Activated CD4-positive, alpha-beta T cell treated with anti-CD3 and anti-CD28 coated beads for 36 hours (primary cell): Measurements from ENCODE around the gene OR2L13. TPM values are rescaled to one million over a fixed set of nuclear protein-coding genes. Genes with fewer than 3 reads are reported as not detected.

ENCODE experiments used
- ATAC-seq: fragments of 200-7000 bp; cut with Tn5 transposase; one replicate; pipeline ENCODE4 v1.10.0; 2021; ENCODE audit warnings: mild to moderate bottlenecking, moderate library complexity
- CTCF ChIA-PET: fragments of 350-600 bp; sonication (Branson Sonifier 250); formaldehyde crosslinking; loops from one replicate; lab custom pipeline; 2021; ENCODE audit warnings: antibody characterized with exemption; lab: Charles Lee
- POLR2A ChIA-PET: fragments of 350-600 bp; sonication (Branson Sonifier 250); formaldehyde crosslinking; loops from one replicate; lab custom pipeline; 2021; ENCODE audit warnings: antibody characterized with exemption, inconsistent platforms; lab: Charles Lee
- DNase-seq: peaks from one replicate; pipeline ENCODE4 v3.0.0-alpha.2; 2020
- H3K27ac Mint-ChIP-seq: one replicate; pipeline ENCODE4 v1.8.0; 2021; ENCODE audit warnings: mixed read lengths
- H3K27me3 Mint-ChIP-seq: one replicate; pipeline ENCODE4 v1.8.0; 2021; ENCODE audit warnings: mixed read lengths
- H3K36me3 Mint-ChIP-seq: one replicate; pipeline ENCODE4 v1.8.0; 2021; ENCODE audit warnings: low read depth, mixed read lengths
- H3K4me1 Mint-ChIP-seq: one replicate; pipeline ENCODE4 v1.8.0; 2021; ENCODE audit warnings: mixed read lengths
- H3K4me3 Mint-ChIP-seq: one replicate; pipeline ENCODE4 v1.8.0; 2021; ENCODE audit warnings: mild to moderate bottlenecking, moderate library complexity, mixed read lengths
- H3K9me3 Mint-ChIP-seq: one replicate; pipeline ENCODE4 v1.8.0; 2021; ENCODE audit warnings: low read depth, mixed read lengths
- intact Hi-C, 2 experiments: fragments of 100-400 bp; cut with DNase I in 1 of 2; cut with micrococcal nuclease in 1 of 2; formaldehyde crosslinking; loops; one replicate each; pipeline versions ENCODE4 v1.14.2 to v1.15.1; 2022 to 2024; cut with DNase I, micrococcal nuclease
- total RNA-seq, 2 experiments: library from RNA; stranded (reverse); gene quantifications; one replicate each; pipeline ENCODE4 v1.2.3, GENCODE V29; 2021

Gene OR2L13
- total RNA-seq, 2 experiments from 2014 or later = not detected

DNA sequence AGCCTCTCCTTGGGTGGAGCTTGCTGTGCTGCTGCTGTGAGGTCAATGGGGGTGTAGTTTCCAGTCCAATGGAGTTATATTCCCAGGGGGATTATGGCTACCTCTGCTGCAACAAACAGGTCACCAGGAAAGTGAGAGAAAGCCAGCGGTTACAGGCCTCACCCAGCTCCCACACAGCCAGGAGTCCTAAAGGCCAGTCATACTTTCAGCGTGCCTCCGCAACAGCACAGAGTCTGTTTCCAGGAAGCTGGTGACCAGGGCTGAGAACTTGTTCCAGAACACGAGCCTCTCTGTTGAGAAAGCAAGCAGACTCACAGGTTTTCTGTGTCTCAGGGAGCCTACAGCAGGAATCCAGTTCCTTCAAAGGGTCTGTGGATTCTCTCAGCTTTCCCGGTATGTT is 32.7 kb downstream of the OR2L13 start:
- no peak for DNase-seq
- Mint-ChIP-seq H3K4me3 (no peak overlapping the region), H3K9me3 (peaks cover 11% of the 10 kb centered on the region), H3K4me1 (no peaks in the 10 kb centered on the region), H3K27me3 (no peaks in the 10 kb centered on the region), H3K36me3 (no peaks in the 10 kb centered on the region), H3K27ac (no peak overlapping the region)
- ChIA-PET POLR2A (no interaction called here), CTCF (no interaction called here)
- intact Hi-C loops = no loop called here
- ATAC-seq = no peak

- peaks cover 7% of the 10 kb centered on the region for H3K9me3 Mint-ChIP-seq
- H3K27ac Mint-ChIP-seq = no peak overlapping the region
- intact Hi-C loops = no loop called here
- H3K4me1 Mint-ChIP-seq = no peaks in the 10 kb centered on the region
- ChIA-PET CTCF (interaction anchor here (0.6 kb wide), 1 partner anchor 456 kb away, joined by 5 read pairs; no protein-coding TSS in a partner anchor), POLR2A (no interaction called here)
- DNase-seq (no peak), ATAC-seq (no peak)
- no peaks in the 10 kb centered on the region for H3K36me3 Mint-ChIP-seq
- no peak overlapping the region for H3K4me3 Mint-ChIP-seq
- H3K27me3 Mint-ChIP-seq = no peaks in the 10 kb centered on the region
These were observed 41.8 kb downstream of the OR2L13 start for GRCh38 chr1:248136811-248137210.

GRCh38 chr1:248140846-248141245 is 45.9 kb downstream of the OR2L13 start:
- Mint-ChIP-seq H3K27ac (no peak overlapping the region), H3K4me3 (no peak overlapping the region), H3K36me3 (no peaks in the 10 kb centered on the region), H3K4me1 (no peaks in the 10 kb centered on the region), H3K27me3 (no peaks in the 10 kb centered on the region), H3K9me3 (peaks cover 3% of the 10 kb centered on the region)
- ChIA-PET POLR2A (no interaction called here), CTCF (no interaction called here)
- ATAC-seq (no peak), DNase-seq (no peak)
- intact Hi-C loops = no loop called here

DNA sequence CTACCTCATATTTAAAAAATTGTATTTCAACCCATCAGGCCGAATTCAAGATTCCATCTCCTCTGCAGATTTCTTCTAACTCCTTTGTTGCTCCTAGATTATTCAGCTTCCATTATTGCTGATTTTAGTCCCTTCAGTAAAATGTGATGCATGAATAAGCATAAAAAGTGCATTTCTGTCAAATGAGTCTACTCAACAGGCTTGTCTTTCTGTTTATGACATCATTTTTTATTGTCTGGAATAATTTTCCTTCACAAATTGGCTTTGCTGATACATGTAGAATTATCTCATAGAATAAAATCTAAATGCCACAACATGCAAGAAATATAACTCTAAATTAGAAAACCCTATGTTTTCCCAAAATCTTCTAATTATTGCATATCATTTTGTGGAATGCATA is 48.3 kb downstream of the OR2L13 start:
- CTCF ChIA-PET = no interaction called here
- H3K4me1 Mint-ChIP-seq = no peaks in the 10 kb centered on the region
- POLR2A ChIA-PET = no interaction called here
- no peak for DNase-seq
- H3K4me3 Mint-ChIP-seq = no peak overlapping the region
- H3K27me3 Mint-ChIP-seq = no peaks in the 10 kb centered on the region
- intact Hi-C loops = no loop called here
- ATAC-seq = no peak
- H3K9me3 Mint-ChIP-seq = peaks cover 9% of the 10 kb centered on the region
- no peaks in the 10 kb centered on the region for H3K36me3 Mint-ChIP-seq
- no peak overlapping the region for H3K27ac Mint-ChIP-seq

- Mint-ChIP-seq H3K27me3 (no peaks in the 10 kb centered on the region), H3K4me3 (no peak within 1 kb of the TSS), H3K4me1 (no peaks in the 10 kb centered on the region), H3K27ac (no peak within 1 kb of the TSS), H3K9me3 (peaks cover 13% of the 10 kb centered on the region), H3K36me3 (no peaks in the 10 kb centered on the region)
- DNase-seq = no peak
- no peak for ATAC-seq
- intact Hi-C loops = no loop called here
- ChIA-PET CTCF (interaction anchor here (0.6 kb wide), 1 partner anchor 55 kb away, joined by 4 read pairs; no protein-coding TSS in a partner anchor), POLR2A (no interaction called here)
These were observed 49.7 kb downstream of the OR2L13 start, which contains the start of gene OR2M5 for GRCh38 chr1:248144513-248145198. TSS of gene OR2M5 (plus strand) at chr1:248145148. CDS start at chr1:248145148, 0 bp downstream.

Other genes with a start within 250 kb of the OR2L13 start
- gene TRIM58, start 238.0 kb upstream of the OR2L13 start, total RNA-seq = under 1 TPM; 0.16 to 0.18 TPM
- not detected for gene OR2W3, start 199.6 kb upstream of the OR2L13 start, total RNA-seq
- not detected for gene OR2T8, start 174.9 kb upstream of the OR2L13 start, total RNA-seq
- not detected for gene OR2AJ1, start 170.3 kb upstream of the OR2L13 start, total RNA-seq
- not detected for gene OR2L8, start 146.3 kb upstream of the OR2L13 start, total RNA-seq
- gene OR2AK2, start 130.0 kb upstream of the OR2L13 start, total RNA-seq = not detected
- gene OR2L5, start 81.5 kb upstream of the OR2L13 start, total RNA-seq = not detected
- under 1 TPM; 0.11 to 0.12 TPM for gene OR2L2, start 65.1 kb upstream of the OR2L13 start, total RNA-seq
- gene OR2L3, start 48.3 kb upstream of the OR2L13 start, total RNA-seq = not detected
- not detected for gene OR2M5, start 50.0 kb downstream of the OR2L13 start, total RNA-seq
- not detected for gene OR2M2, start 79.6 kb downstream of the OR2L13 start, total RNA-seq
- not detected for gene OR2M3, start 102.1 kb downstream of the OR2L13 start, total RNA-seq
- gene OR2M4, start 136.2 kb downstream of the OR2L13 start, total RNA-seq = not detected
- gene OR2T33, start 182.8 kb downstream of the OR2L13 start, total RNA-seq = not detected
- not detected for gene OR2T12, start 208.2 kb downstream of the OR2L13 start, total RNA-seq
- not detected for gene OR2M7, start 229.4 kb downstream of the OR2L13 start, total RNA-seq